Large intestine (tissue), 3 donors: ENCODE measurements around the gene SPDYE18. TPM values are rescaled to one million over a fixed set of nuclear protein-coding genes. Genes with fewer than 3 reads are reported as not detected.
"Not testable (repeated sequence)": the region's sequence is repeated elsewhere in the genome, so short reads cannot be mapped to it uniquely, and the experiment has no call there.

Experiments used
- DNase-seq, 2 donors: peaks; one replicate each; pipeline versions ENCODE4 v3.0.0 to v3.0.0-alpha.2; 2013
- H3K27ac ChIP-seq: one replicate; pipeline ENCODE4 v1.5.1; 2013; ENCODE audit warnings: low read length
- H3K27me3 ChIP-seq: 2 replicates; pipeline ENCODE4 v1.6.1; 2013; ENCODE audit warnings: low read length; ENCODE audit not compliant: control insufficient read depth, insufficient read depth
- H3K36me3 ChIP-seq: 2 replicates; pipeline ENCODE4 v1.6.1; 2013; ENCODE audit warnings: low read length; ENCODE audit not compliant: control insufficient read depth, insufficient read depth
- H3K4me1 ChIP-seq: one replicate; pipeline ENCODE4 v1.6.1; 2013; ENCODE audit warnings: low read length; ENCODE audit not compliant: control insufficient read depth, insufficient read depth
- H3K4me3 ChIP-seq: one replicate; pipeline ENCODE4 v1.5.1; 2013; ENCODE audit warnings: low read length
- H3K9me3 ChIP-seq: one replicate; pipeline ENCODE4 v1.6.1; 2013; ENCODE audit warnings: mild to moderate bottlenecking, low read depth, low read length, moderate library complexity; ENCODE audit not compliant: control insufficient read depth
- WGBS: methylation state at CpG from one replicate; pipeline ENCODE4 v1.1.5; 2013; ENCODE audit warnings: low lambda C conversion rate; ENCODE audit not compliant: insufficient coverage; 5-methylcytosine and 5-hydroxymethylcytosine counted together
- polyA plus RNA-seq: library from polyadenylated mRNA; unstranded; fragments of 120-200 nt; gene quantifications from one replicate; pipeline ENCODE4 v1.2.1, GENCODE V29; 2013

SPDYE18 gene
- polyA plus RNA-seq, 1 donor, result 1.2 TPM

GRCh38 chr7:77006127-77007110 is 55.9 kb downstream of the SPDYE18 start:
- H3K27ac ChIP-seq, H3K9me3 ChIP-seq, DNase-seq, H3K36me3 ChIP-seq, H3K4me3 ChIP-seq, H3K4me1 ChIP-seq, H3K27me3 ChIP-seq: not testable (repeated sequence)
- WGBS, result no CpG with 5 or more reads among the region's 22 CpGs

- not testable (repeated sequence) for H3K9me3 ChIP-seq, H3K4me3 ChIP-seq, H3K27ac ChIP-seq, H3K27me3 ChIP-seq, DNase-seq, H3K36me3 ChIP-seq, H3K4me1 ChIP-seq
- no CpG with 5 or more reads among the region's 27 CpGs for WGBS
Measured at GRCh38 chr7:77005461-77006057, 56.8 kb downstream of the SPDYE18 start.

- no CpG with 5 or more reads among the region's 18 CpGs for WGBS
- not testable (repeated sequence) for H3K27me3 ChIP-seq, H3K36me3 ChIP-seq
Measured at GRCh38 chr7:77004151-77004550, 58.2 kb downstream of the SPDYE18 start.

GRCh38 chr7:77003241-77003640 is 59.1 kb downstream of the SPDYE18 start:
- not testable (repeated sequence) for DNase-seq, H3K36me3 ChIP-seq, H3K4me3 ChIP-seq, H3K4me1 ChIP-seq, H3K27ac ChIP-seq, H3K9me3 ChIP-seq, H3K27me3 ChIP-seq
- no CpG with 5 or more reads among the region's 10 CpGs for WGBS

More at GRCh38 chr7:77004151-77004550, 58.2 kb downstream of the SPDYE18 start:
- not testable (repeated sequence) for H3K27ac ChIP-seq, H3K4me1 ChIP-seq, DNase-seq, H3K9me3 ChIP-seq, H3K4me3 ChIP-seq

- not testable (repeated sequence) for H3K9me3 ChIP-seq, DNase-seq, H3K4me1 ChIP-seq, H3K27me3 ChIP-seq, H3K36me3 ChIP-seq, H3K27ac ChIP-seq, H3K4me3 ChIP-seq
- WGBS, result no CpG with 5 or more reads among the region's 21 CpGs
Measured at GRCh38 chr7:77002678-77003233, 59.6 kb downstream of the SPDYE18 start.

- not testable (repeated sequence) for H3K4me3 ChIP-seq, H3K27me3 ChIP-seq, H3K4me1 ChIP-seq, H3K27ac ChIP-seq, H3K36me3 ChIP-seq, DNase-seq
- H3K9me3 ChIP-seq, result peaks cover 11% of the 10 kb centered on the region
- no CpG with 5 or more reads among the region's 15 CpGs for WGBS
Measured at GRCh38 chr7:77002104-77002503, 60.3 kb downstream of the SPDYE18 start.

Other genes with a start within 250 kb of the SPDYE18 start
- gene SPDYE17, start 30.2 kb downstream of the SPDYE18 start, polyA plus RNA-seq, result not detected
- gene CCDC146, start 60.1 kb upstream of the SPDYE18 start, polyA plus RNA-seq, result 13.4 TPM
- 50.6 TPM for gene FGL2, start 137.3 kb upstream of the SPDYE18 start, polyA plus RNA-seq